NCI-H2081 (cell line): ENCODE results near the gene PSTPIP1.

Experiments
- DNase-seq, 2 experiments: peaks; one replicate each; lab custom pipeline; 2025; lab: John Stamatoyannopoulos, UW

Gene PSTPIP1

GRCh38 chr15:77018796-77019505 lies 24.0 kb downstream of the PSTPIP1 start:
- no peak for DNase-seq

GRCh38 chr15:77019521-77020331 lies 24.8 kb downstream of the PSTPIP1 start:
- no peak for DNase-seq

- no peak for DNase-seq
Measured at GRCh38 chr15:77020348-77021087, 25.6 kb downstream of the PSTPIP1 start.

GRCh38 chr15:77021088-77021481 lies 26.2 kb downstream of the PSTPIP1 start:
- DNase-seq = no peak

DNA sequence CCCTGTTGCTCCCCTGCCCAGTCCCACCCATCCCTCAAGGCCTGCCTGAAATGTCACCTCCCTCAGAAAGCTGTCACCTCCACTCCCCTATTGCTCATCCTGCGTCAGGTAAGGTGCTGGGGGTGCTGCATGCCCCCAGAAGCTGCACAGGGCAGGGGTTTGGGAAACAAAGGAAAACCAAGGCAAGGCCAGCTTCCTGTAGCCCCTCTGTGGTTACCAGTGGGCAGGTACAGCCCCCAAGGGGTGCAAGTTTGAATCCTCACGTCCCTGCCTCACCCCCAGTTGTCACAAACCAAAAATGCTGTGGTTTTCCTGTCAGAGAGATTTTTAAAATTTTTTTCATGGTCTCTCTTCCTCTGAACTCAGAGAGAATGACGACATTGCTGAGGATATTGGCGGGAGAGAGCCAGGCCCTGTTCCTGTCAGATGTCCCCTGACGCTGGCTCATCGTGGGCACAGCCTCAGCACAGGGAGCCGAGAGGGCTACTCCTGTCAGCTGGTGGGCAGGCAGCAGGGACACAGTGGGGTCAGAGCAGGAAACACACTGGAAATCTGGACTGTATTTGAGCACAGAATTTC lies 27.0 kb downstream of the PSTPIP1 start:
- DNase-seq = no peak

GRCh38 chr15:77022646-77023575 lies 28.0 kb downstream of the PSTPIP1 start:
- no peak for DNase-seq

GRCh38 chr15:77023576-77024272 lies 28.8 kb downstream of the PSTPIP1 start:
- DNase-seq = no peak

- peak; percentile 32 to 59 for DNase-seq
Measured at GRCh38 chr15:77024273-77025082, 29.6 kb downstream of the PSTPIP1 start.

GRCh38 chr15:77025083-77025901 lies 30.4 kb downstream of the PSTPIP1 start:
- no peak for DNase-seq

DNA sequence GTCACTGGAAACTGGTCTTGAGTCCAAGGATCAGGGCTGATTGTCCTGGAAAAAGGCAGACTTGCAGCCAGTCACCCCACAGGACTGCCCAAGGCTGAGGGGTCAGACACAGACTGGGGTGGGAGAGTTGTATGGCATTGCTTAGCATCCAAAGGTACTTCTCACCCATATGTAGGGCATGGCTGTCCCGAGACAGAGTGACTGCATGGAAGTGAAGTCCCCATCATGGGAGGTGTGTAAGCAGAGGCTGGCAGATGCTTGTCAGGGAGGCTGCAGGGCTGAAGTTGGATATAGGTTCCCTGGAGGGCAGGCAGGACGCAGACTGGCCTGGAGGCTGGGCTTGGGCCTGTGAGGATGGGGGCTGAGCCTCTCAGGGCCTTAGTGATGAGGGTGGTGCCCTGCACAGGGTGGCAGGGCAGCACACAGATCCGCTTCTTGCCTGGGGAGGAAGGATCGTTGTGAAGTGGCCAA lies 31.1 kb downstream of the PSTPIP1 start:
- no peak for DNase-seq

DNA sequence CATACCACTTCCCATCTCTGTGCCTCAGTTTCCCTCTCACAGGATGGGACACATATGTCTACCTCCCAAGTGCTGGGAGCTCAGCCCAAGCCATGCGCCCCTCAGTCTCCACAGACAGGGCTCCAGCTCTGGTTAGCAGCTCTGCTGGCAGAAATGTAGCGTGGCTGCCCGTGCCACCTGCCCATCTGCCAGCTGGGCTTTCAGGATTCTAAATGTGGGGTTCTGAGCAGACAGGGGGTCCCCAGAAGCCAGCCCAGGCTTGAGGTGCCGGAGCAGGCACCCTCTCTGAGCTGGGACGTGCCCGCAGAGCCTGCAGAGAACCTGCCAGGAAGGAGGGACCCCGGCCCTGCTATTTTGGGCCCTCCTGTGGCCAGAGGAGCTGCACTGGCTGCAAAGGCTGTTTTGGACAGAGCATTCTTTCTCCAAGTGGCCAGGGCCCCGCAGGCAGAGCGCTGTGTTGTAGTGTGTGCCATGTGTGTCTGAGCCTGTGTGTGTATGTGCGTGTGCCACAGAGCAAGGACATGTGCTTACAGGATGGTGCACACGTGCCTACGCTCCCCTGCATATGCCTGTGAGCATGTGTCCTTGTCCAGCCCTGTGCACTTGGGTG lies 31.7 kb downstream of the PSTPIP1 start:
- DNase-seq = no peak

- no peak for DNase-seq
Measured at GRCh38 chr15:77027111-77027696, 32.3 kb downstream of the PSTPIP1 start.

DNA sequence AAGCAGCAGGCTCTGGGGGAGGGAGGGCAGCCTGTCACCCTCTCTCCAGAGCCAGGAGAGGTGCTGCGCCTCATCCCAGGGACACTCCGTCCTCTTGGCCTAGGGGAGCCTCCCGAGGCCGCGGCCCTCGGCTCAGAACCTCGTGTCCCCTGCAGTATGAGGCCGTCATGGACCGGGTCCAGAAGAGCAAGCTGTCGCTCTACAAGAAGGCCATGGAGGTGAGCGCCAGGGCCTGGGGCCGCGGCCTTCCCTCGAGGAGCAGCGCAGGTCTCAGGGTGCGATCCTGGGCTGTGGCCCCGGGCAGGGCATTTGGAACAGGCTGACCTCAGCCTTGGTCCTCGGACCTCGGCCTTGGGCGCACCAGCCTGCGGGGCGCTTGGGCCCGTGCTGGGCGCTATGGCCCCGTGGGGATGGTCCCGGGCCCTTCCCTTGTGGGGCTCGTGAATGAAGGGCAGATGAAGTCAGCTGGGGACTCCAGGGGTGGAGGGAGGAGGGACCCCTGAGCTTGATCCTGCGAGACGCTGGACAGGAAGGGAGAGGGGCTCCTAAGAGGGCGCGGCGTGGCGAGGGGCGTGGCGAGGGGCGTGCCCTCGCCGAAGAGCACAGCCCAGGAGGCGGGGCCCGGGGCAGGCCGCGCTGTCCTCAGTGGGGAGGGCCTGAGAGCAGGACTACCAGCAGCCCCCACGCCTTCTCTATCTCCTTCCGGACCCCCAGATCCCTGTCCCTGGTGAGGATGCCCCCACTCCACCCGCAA lies 32.9 kb downstream of the PSTPIP1 start:
- DNase-seq = no peak

- DNase-seq = no peak
Measured at GRCh38 chr15:77028451-77029165, 33.7 kb downstream of the PSTPIP1 start.

GRCh38 chr15:77029166-77030047 lies 34.5 kb downstream of the PSTPIP1 start:
- DNase-seq = no peak
